PC-9 (cell line): Measurements from ENCODE around the gene ITGAE. TPM values are rescaled to one million over a fixed set of nuclear protein-coding genes. Genes with fewer than 3 reads are reported as not detected.
A peak's percentile ranks its signal among the peaks of the same experiment; 100 is the strongest.

Experiments used
- BruUV-seq: library from RNA; stranded (reverse); fragments of 400-500 nt; replicated peaks from 2 replicates; lab custom pipeline; 2021; lab: Mats Ljungman, UMichigan
- CTCF ChIA-PET: fragments of 300-600 bp; sonication (Branson Sonifier 250); formaldehyde crosslinking; loops from one replicate; lab custom pipeline; 2022; ENCODE audit warnings: antibody characterized with exemption; lab: Charles Lee
- POLR2A ChIA-PET: fragments of 300-600 bp; sonication (Branson Sonifier 250); formaldehyde crosslinking; loops from one replicate; lab custom pipeline; 2022; ENCODE audit warnings: antibody characterized with exemption; ENCODE audit not compliant: unreplicated experiment; lab: Charles Lee
- DNase-seq, 2 experiments: peaks; one replicate each; pipeline versions ENCODE4 v3.0.0 to v3.0.0-alpha.2; 2015 to 2022; ENCODE audit warnings: mixed read lengths in 1 of 2
- H2AFZ ChIP-seq: fragments of 200-600 bp; sonication (generic); 2 replicates; pipeline ENCODE4 v1.8.1; 2017; ENCODE audit warnings: antibody characterized with exemption
- H3F3A ChIP-seq: fragments of 200-600 bp; sonication (generic); 2 replicates; pipeline ENCODE4 v1.8.1; 2017; ENCODE audit warnings: antibody characterized with exemption, mild to moderate bottlenecking, low read depth; ENCODE audit not compliant: insufficient read depth
- H3K27ac ChIP-seq: fragments of 200-600 bp; sonication (generic); 2 replicates; pipeline ENCODE4 v1.6.1; 2016; ENCODE audit warnings: mixed run types
- H3K27me3 ChIP-seq: fragments of 200-600 bp; sonication (generic); 2 replicates; pipeline ENCODE4 v1.6.1; 2016; ENCODE audit warnings: low read depth, mixed run types; ENCODE audit not compliant: insufficient read depth
- H3K36me3 ChIP-seq: fragments of 200-600 bp; sonication (generic); 2 replicates; pipeline ENCODE4 v1.6.1; 2016; ENCODE audit warnings: low read depth, mixed run types
- H3K4me1 ChIP-seq: fragments of 200-600 bp; sonication (generic); replicated peaks from 2 replicates; pipeline ENCODE4 v1.6.1; 2016; ENCODE audit warnings: mixed run types; ENCODE audit not compliant: insufficient read depth
- H3K4me2 ChIP-seq: fragments of 200-600 bp; sonication (generic); 2 replicates; pipeline ENCODE4 v1.6.1; 2017; ENCODE audit warnings: mixed run types
- H3K4me3 ChIP-seq: fragments of 200-600 bp; sonication (generic); 2 replicates; pipeline ENCODE4 v1.6.1; 2016; ENCODE audit warnings: mixed run types
- H3K79me2 ChIP-seq: fragments of 200-600 bp; sonication (generic); 2 replicates; pipeline ENCODE4 v1.6.1; 2017; ENCODE audit warnings: low read depth, mixed run types
- H3K9me2 ChIP-seq: fragments of 200-600 bp; sonication (generic); 2 replicates; pipeline ENCODE4 v1.8.1; 2017; ENCODE audit warnings: mild to moderate bottlenecking; ENCODE audit not compliant: insufficient read depth
- H3K9me3 ChIP-seq: fragments of 200-600 bp; sonication (generic); 2 replicates; pipeline ENCODE4 v1.8.1; 2016; ENCODE audit warnings: low read depth; ENCODE audit not compliant: insufficient read depth
- H4K20me1 ChIP-seq: fragments of 200-600 bp; sonication (generic); 2 replicates; pipeline ENCODE4 v1.8.1; 2017; ENCODE audit not compliant: insufficient read depth
- CTCF ChIP-seq: fragments of 200-600 bp; sonication (generic); conservative IDR thresholded peaks from 2 replicates; pipeline ENCODE4 v1.6.1; 2017; ENCODE audit warnings: mixed run types, antibody characterized with exemption, mild to moderate bottlenecking, moderate library complexity
- EZH2 ChIP-seq: fragments of 200-600 bp; sonication (generic); IDR thresholded peaks from 2 replicates; pipeline ENCODE4 v1.8.0; 2017; ENCODE audit warnings: antibody characterized with exemption, low read depth
- intact Hi-C: fragments of 100-400 bp; cut with micrococcal nuclease; formaldehyde crosslinking; loops from one replicate; pipeline ENCODE4 v1.10.0; 2022; ENCODE audit not compliant: unreplicated experiment
- total RNA-seq: library from RNA; stranded (reverse); gene quantifications from 2 replicates; pipeline ENCODE4 v1.2.3, GENCODE V29; 2021

ITGAE gene
- total RNA-seq, 1 experiment from 2014 or later, result 52.8 TPM

DNA sequence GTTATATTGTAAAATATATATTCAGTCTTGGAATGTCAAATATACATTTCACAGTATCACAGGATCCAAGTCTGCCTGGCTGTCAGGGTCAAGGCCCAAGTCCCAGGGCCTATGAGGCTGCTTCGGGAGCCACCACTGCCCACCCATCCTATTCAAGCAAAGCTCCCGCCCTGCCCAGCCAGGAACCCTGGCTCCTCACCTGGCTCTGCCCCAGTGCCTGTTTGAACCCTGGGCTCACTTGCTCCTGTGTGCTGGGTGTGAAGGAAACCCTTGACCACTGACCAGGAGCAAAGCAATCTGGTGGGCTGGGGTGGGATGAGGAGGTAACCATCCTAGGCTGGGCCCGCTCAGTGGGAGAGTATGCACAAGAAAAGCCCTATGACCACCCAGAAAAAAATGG lies 27.0 kb downstream of the ITGAE start:
- H3K79me2 ChIP-seq, result no peaks in the 10 kb centered on the region
- 0 out of 2 replicates have a peak, but pooled peaks cover 8% of the 10 kb centered on the region for H3K4me1 ChIP-seq
- CTCF ChIA-PET, result no interaction called here
- no peaks in the 10 kb centered on the region for H3K27me3 ChIP-seq
- H3K9me2 ChIP-seq, result no peaks in the 10 kb centered on the region
- no peak for DNase-seq
- no TSS peak for BruUV-seq
- no peak overlapping the region for H3K4me3 ChIP-seq
- POLR2A ChIA-PET, result no interaction called here
- TF ChIP-seq EZH2, result no peak
- no peak for TF ChIP-seq CTCF
- H2AFZ ChIP-seq, result no peak overlapping the region
- no peaks in the 10 kb centered on the region for H3K9me3 ChIP-seq
- no peak overlapping the region for H3K27ac ChIP-seq
- no peaks in the 10 kb centered on the region for H4K20me1 ChIP-seq
- intact Hi-C loops, result no loop called here
- H3K36me3 ChIP-seq, result no peaks in the 10 kb centered on the region
- no peaks in the 10 kb centered on the region for H3F3A ChIP-seq
- H3K4me2 ChIP-seq, result no peak overlapping the region

DNA sequence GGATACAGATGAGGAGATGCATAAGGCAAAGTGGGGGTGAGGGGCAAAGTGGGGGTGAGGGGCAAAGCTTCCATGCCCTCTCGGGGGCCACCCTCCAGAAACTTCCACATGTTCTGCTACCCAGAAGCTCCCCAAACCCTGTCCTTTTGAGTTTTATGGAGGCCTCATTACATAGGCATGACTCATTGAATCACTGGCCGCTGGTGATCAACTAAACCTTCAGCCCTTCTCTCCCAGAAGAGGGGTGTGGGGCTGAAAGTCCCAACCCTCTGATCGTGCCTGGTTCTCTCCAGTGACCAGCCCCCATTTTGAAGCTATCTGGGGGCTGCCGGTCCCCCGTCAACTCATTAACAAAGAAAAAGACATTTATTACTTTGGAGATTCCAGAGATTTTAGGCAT lies 27.5 kb downstream of the ITGAE start:
- H3K27ac ChIP-seq, result no peak overlapping the region

DNA sequence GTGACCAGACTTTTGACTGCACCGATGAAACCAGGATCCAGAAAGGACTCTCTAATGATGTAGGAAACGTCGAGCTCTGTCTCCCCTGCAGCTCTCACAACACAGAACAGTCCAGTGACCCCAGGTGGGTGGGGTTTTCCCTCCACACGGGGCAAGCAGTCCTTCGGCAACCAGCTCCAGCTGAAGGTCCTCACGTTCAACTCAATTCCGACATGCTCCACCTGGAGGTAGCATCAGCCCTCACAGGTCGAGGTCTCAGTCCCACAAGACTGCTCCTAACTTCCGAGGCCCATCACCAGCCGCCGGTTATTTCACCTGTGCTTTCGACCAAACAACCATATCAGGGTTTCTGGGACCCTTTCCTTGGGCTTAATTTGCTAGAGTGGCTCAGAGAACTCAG lies 28.2 kb downstream of the ITGAE start:
- Histone ChIP-seq H3K27ac (no peak overlapping the region), H2AFZ (no peak overlapping the region), H4K20me1 (no peaks in the 10 kb centered on the region), H3K27me3 (no peaks in the 10 kb centered on the region), H3K9me2 (no peaks in the 10 kb centered on the region), H3K9me3 (no peaks in the 10 kb centered on the region), H3K79me2 (no peaks in the 10 kb centered on the region), H3F3A (no peaks in the 10 kb centered on the region), H3K4me1 (0 out of 2 replicates have a peak, but pooled peaks cover 8% of the 10 kb centered on the region), H3K4me2 (no peak overlapping the region), H3K36me3 (no peaks in the 10 kb centered on the region), H3K4me3 (no peak overlapping the region)
- no TSS peak for BruUV-seq
- CTCF ChIA-PET, result no interaction called here
- POLR2A ChIA-PET, result no interaction called here
- no peak for DNase-seq
- intact Hi-C loops, result no loop called here
- TF ChIP-seq EZH2, result no peak
- no peak for TF ChIP-seq CTCF

More for the DNA sequence above, 27.5 kb downstream of the ITGAE start:
- Histone ChIP-seq H3K4me2 (no peak overlapping the region), H3K27me3 (no peaks in the 10 kb centered on the region), H3F3A (no peaks in the 10 kb centered on the region), H4K20me1 (no peaks in the 10 kb centered on the region), H3K36me3 (no peaks in the 10 kb centered on the region), H2AFZ (no peak overlapping the region), H3K79me2 (no peaks in the 10 kb centered on the region), H3K4me3 (no peak overlapping the region), H3K9me2 (no peaks in the 10 kb centered on the region), H3K9me3 (no peaks in the 10 kb centered on the region), H3K4me1 (0 out of 2 replicates have a peak, but pooled peaks cover 8% of the 10 kb centered on the region)
- ChIA-PET POLR2A (no interaction called here), CTCF (no interaction called here)
- TF ChIP-seq CTCF (no peak), EZH2 (no peak)
- DNase-seq, result peak in 1 of 2 experiments; percentile 17
- intact Hi-C loops, result no loop called here
- no TSS peak for BruUV-seq
